ENCODE results near the gene CELF1. TPM values are rescaled to one million over a fixed set of nuclear protein-coding genes. Genes with fewer than 3 reads are reported as not detected.
A peak's percentile ranks its signal among the peaks of the same experiment; 100 is the strongest.

The CELF1 gene
- total and polyA plus RNA-seq, 8 donors: 76.8 to 107 (median 90.7) TPM

GRCh38 chr11:47437218-47437745 lies 115.7 kb downstream of the CELF1 start:
- no peak for TF ChIP-seq CTCF (IDR thresholded peaks at IDR 0.05)
- Histone ChIP-seq H3K4me1 (no peaks in the 10 kb centered on the region), H3K4me3 (no peak overlapping the region), H3K9me3 (no peaks in the 10 kb centered on the region), H3K27ac (no peak overlapping the region), H3K27me3 (no peaks in the 10 kb centered on the region), H3K36me3 (no peaks in the 10 kb centered on the region)
- intact Hi-C loops (cut with DNase I): no loop called here
- ATAC-seq (no peak), DNase-seq (no peak)

- H3K27ac ChIP-seq: no peak overlapping the region
- H3K36me3 ChIP-seq: no peaks in the 10 kb centered on the region
- intact Hi-C loops (cut with DNase I): no loop called here
- no peak overlapping the region for H3K4me3 ChIP-seq
- H3K9me3 ChIP-seq: no peaks in the 10 kb centered on the region
- ATAC-seq (no peak), DNase-seq (no peak)
- TF ChIP-seq CTCF (IDR thresholded peaks at IDR 0.05): no peak
- H3K27me3 ChIP-seq: no peaks in the 10 kb centered on the region
- no peaks in the 10 kb centered on the region for H3K4me1 ChIP-seq
These were observed 116.2 kb downstream of the CELF1 start for GRCh38 chr11:47436726-47437125.

- DNase-seq: no peak
- Histone ChIP-seq H3K9me3 (no peaks in the 10 kb centered on the region), H3K36me3 (no peaks in the 10 kb centered on the region), H3K27ac (no peak overlapping the region), H3K4me1 (no peaks in the 10 kb centered on the region), H3K4me3 (no peak overlapping the region), H3K27me3 (no peaks in the 10 kb centered on the region)
- intact Hi-C loops (cut with DNase I): no loop called here
- TF ChIP-seq CTCF (IDR thresholded peaks at IDR 0.05): no peak
- peak; percentile 51 for ATAC-seq
These were observed 117.2 kb downstream of the CELF1 start for GRCh38 chr11:47435687-47436086.

GRCh38 chr11:47434011-47434786 lies 118.7 kb downstream of the CELF1 start:
- Histone ChIP-seq H3K4me1 (no peaks in the 10 kb centered on the region), H3K27ac (no peak overlapping the region), H3K9me3 (no peaks in the 10 kb centered on the region), H3K36me3 (no peaks in the 10 kb centered on the region), H3K27me3 (no peaks in the 10 kb centered on the region), H3K4me3 (no peak overlapping the region)
- DNase-seq: no peak
- TF ChIP-seq CTCF (IDR thresholded peaks at IDR 0.05): no peak
- ATAC-seq: peak; percentile 30
- intact Hi-C loops (cut with DNase I): no loop called here

GRCh38 chr11:47433157-47433556 lies 119.8 kb downstream of the CELF1 start:
- no peak overlapping the region for H3K27ac ChIP-seq
- H3K36me3 ChIP-seq: no peaks in the 10 kb centered on the region
- intact Hi-C loops (cut with DNase I): no loop called here
- H3K4me3 ChIP-seq: no peak overlapping the region
- no peaks in the 10 kb centered on the region for H3K27me3 ChIP-seq
- no peak for TF ChIP-seq CTCF (IDR thresholded peaks at IDR 0.05)
- H3K4me1 ChIP-seq: no peaks in the 10 kb centered on the region
- ATAC-seq (no peak), DNase-seq (no peak)
- no peaks in the 10 kb centered on the region for H3K9me3 ChIP-seq

All from left lung (tissue), 10 donors.